OCI-LY1 (cell line): ENCODE results near the gene PIAS1.

ENCODE experiments used
- EZH2 ChIP-seq: fragments of 200-600 bp; sonication (generic), shearing (Covaris generic); IDR thresholded peaks from 2 replicates; pipeline ENCODE4 v1.8.0; 2017; ENCODE audit warnings: borderline replicate concordance, mixed run types, mild to moderate bottlenecking, antibody characterized with exemption, low read length, moderate library complexity, mixed read lengths
- TF ChIP-seq, protein P1 (sequence below): fragments of 200-600 bp; sonication (generic), shearing (Covaris generic); IDR thresholded peaks from 2 replicates; pipeline ENCODE4 v1.5.1; 2017; ENCODE audit warnings: mild to moderate bottlenecking, antibody characterized with exemption, low read length, moderate library complexity, mixed read lengths

DNA sequence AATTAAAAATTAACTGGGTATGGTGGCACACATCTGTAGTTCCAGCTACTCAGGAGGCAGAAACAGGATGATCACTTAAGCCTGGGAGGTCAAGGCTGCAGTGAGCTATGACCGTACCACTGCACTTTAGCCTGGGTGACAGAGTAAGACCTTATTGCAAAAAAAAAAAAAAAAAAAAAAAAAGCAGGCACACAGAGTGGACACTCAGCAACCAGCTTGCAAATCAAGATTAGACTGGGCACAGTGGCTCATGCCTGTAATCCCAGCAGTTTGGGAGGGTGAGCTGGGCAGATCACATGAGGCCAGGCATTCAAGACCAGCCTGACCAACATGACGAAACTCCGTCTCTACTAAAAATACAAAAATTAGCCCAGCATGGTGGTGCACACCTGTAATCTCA lies 170.0 kb downstream of the PIAS1 start:
- TF ChIP-seq, protein P1, sequence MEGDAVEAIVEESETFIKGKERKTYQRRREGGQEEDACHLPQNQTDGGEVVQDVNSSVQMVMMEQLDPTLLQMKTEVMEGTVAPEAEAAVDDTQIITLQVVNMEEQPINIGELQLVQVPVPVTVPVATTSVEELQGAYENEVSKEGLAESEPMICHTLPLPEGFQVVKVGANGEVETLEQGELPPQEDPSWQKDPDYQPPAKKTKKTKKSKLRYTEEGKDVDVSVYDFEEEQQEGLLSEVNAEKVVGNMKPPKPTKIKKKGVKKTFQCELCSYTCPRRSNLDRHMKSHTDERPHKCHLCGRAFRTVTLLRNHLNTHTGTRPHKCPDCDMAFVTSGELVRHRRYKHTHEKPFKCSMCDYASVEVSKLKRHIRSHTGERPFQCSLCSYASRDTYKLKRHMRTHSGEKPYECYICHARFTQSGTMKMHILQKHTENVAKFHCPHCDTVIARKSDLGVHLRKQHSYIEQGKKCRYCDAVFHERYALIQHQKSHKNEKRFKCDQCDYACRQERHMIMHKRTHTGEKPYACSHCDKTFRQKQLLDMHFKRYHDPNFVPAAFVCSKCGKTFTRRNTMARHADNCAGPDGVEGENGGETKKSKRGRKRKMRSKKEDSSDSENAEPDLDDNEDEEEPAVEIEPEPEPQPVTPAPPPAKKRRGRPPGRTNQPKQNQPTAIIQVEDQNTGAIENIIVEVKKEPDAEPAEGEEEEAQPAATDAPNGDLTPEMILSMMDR, result no peak
- TF ChIP-seq EZH2, result no peak
